ENCODE data around the gene ENDOV.

The ENDOV gene

GRCh38 chr17:80437532-80437931 is 22.6 kb downstream of the ENDOV start:
- no peak overlapping the region for H3K4me3 ChIP-seq (ENCODE audit: low read depth, low read length)
- in situ Hi-C loops (cut with HindIII; ENCODE audit: low sequenced_read_pairs) = no loop called here
- TF ChIP-seq CTCF (IDR thresholded peaks at IDR 0.05; ENCODE audit: low read depth, low read length) = no peak
- DNase-seq (ENCODE audit: low read depth, low spot score) = no peak

GRCh38 chr17:80438806-80439205 is 23.8 kb downstream of the ENDOV start:
- H3K4me3 ChIP-seq (ENCODE audit: low read depth, low read length) = no peak overlapping the region
- TF ChIP-seq CTCF (IDR thresholded peaks at IDR 0.05; ENCODE audit: low read depth, low read length) = no peak
- in situ Hi-C loops (cut with HindIII; ENCODE audit: low sequenced_read_pairs) = no loop called here
- DNase-seq (ENCODE audit: low read depth, low spot score) = no peak

- in situ Hi-C loops (cut with HindIII; ENCODE audit: low sequenced_read_pairs) = no loop called here
- no peak for DNase-seq (ENCODE audit: low read depth, low spot score)
- no peak overlapping the region for H3K4me3 ChIP-seq (ENCODE audit: low read depth, low read length)
- TF ChIP-seq CTCF (IDR thresholded peaks at IDR 0.05; ENCODE audit: low read depth, low read length) = no peak
These were observed 24.5 kb downstream of the ENDOV start for GRCh38 chr17:80439499-80439898.

- DNase-seq (ENCODE audit: low read depth, low spot score) = peak; percentile 23
- in situ Hi-C loops (cut with HindIII; ENCODE audit: low sequenced_read_pairs) = no loop called here
- H3K4me3 ChIP-seq (ENCODE audit: low read depth, low read length) = no peak overlapping the region
- no peak for TF ChIP-seq CTCF (IDR thresholded peaks at IDR 0.05; ENCODE audit: low read depth, low read length)
These were observed 26.2 kb downstream of the ENDOV start for GRCh38 chr17:80441133-80441578.

GRCh38 chr17:80441598-80442322 is 26.8 kb downstream of the ENDOV start:
- DNase-seq (ENCODE audit: low read depth, low spot score) = no peak
- no peak for TF ChIP-seq CTCF (IDR thresholded peaks at IDR 0.05; ENCODE audit: low read depth, low read length)
- in situ Hi-C loops (cut with HindIII; ENCODE audit: low sequenced_read_pairs) = no loop called here
- no peak overlapping the region for H3K4me3 ChIP-seq (ENCODE audit: low read depth, low read length)

GRCh38 chr17:80442323-80442659 is 27.3 kb downstream of the ENDOV start:
- in situ Hi-C loops (cut with HindIII; ENCODE audit: low sequenced_read_pairs) = no loop called here
- no peak overlapping the region for H3K4me3 ChIP-seq (ENCODE audit: low read depth, low read length)
- TF ChIP-seq CTCF (IDR thresholded peaks at IDR 0.05; ENCODE audit: low read depth, low read length) = no peak
- no peak for DNase-seq (ENCODE audit: low read depth, low spot score)

Data from astrocyte of the spinal cord (primary cell).